Panc1 (cell line): ENCODE results near the gene PRKCA. TPM values are rescaled to one million over a fixed set of nuclear protein-coding genes. Genes with fewer than 3 reads are reported as not detected.
"Not testable (repeated sequence)": the region's sequence is repeated elsewhere in the genome, so short reads cannot be mapped to it uniquely, and the experiment has no call there.

Experiments used
- ATAC-seq: fragments of 200-7000 bp; cut with Tn5 transposase; 2 replicates; pipeline ENCODE4 v1.9.1; 2020; ENCODE audit warnings: mild to moderate bottlenecking, moderate library complexity
- BruUV-seq: library from RNA; stranded (reverse); fragments of 400-500 nt; replicated peaks from 2 replicates; lab custom pipeline; 2021; lab: Mats Ljungman, UMichigan
- CTCF ChIA-PET: fragments of 300-600 bp; sonication (Branson Sonifier 250); formaldehyde crosslinking; loops from one replicate; lab custom pipeline; 2022; ENCODE audit warnings: antibody characterized with exemption; lab: Charles Lee
- POLR2A ChIA-PET: fragments of 300-600 bp; sonication (Branson Sonifier 250); formaldehyde crosslinking; loops from one replicate; lab custom pipeline; 2022; ENCODE audit warnings: antibody characterized with exemption; lab: Charles Lee
- DNase-seq: peaks from one replicate; pipeline ENCODE4 v3.0.0-alpha.2; 2010; ENCODE audit warnings: low read depth, low spot score
- H3K27ac ChIP-seq: 2 replicates; pipeline ENCODE4 v1.5.1; 2011; ENCODE audit warnings: mild to moderate bottlenecking, low read length, inconsistent platforms
- H3K27me3 ChIP-seq: fragments of 200-500 bp; sonication (Bioruptor generic); 2 replicates; pipeline ENCODE4 v1.6.0; 2014; ENCODE audit warnings: low read length, inconsistent platforms; ENCODE audit not compliant: control insufficient read depth, insufficient read depth
- H3K36me3 ChIP-seq: fragments of 200-500 bp; sonication (Bioruptor generic); 2 replicates; pipeline ENCODE4 v1.5.1; 2014; ENCODE audit warnings: inconsistent platforms, mild to moderate bottlenecking, low read length, moderate library complexity; ENCODE audit not compliant: control insufficient read depth, insufficient read depth
- H3K4me1 ChIP-seq: 2 replicates; pipeline ENCODE4 v1.5.1; 2011; ENCODE audit warnings: inconsistent platforms, mild to moderate bottlenecking, low read length, moderate library complexity; ENCODE audit not compliant: control insufficient read depth, insufficient read depth
- H3K4me3 ChIP-seq, 2 experiments: 2 replicates each; pipeline ENCODE4 v1.5.1; 2011 to 2012; ENCODE audit warnings: low read depth in 2 of 2, low read length in 2 of 2, mild to moderate bottlenecking in 2 of 2, inconsistent platforms in 1 of 2, moderate library complexity in 1 of 2
- H3K9me3 ChIP-seq: fragments of 200-500 bp; sonication (Bioruptor generic); 2 replicates; pipeline ENCODE4 v1.5.1; 2014; ENCODE audit warnings: low read depth, mild to moderate bottlenecking, inconsistent platforms, low read length, moderate library complexity; ENCODE audit not compliant: control insufficient read depth, insufficient read depth
- POLR2AphosphoS5 ChIP-seq: IDR thresholded peaks from 2 replicates; pipeline ENCODE4 v1.6.1; 2012; ENCODE audit warnings: mild to moderate bottlenecking, low read depth, low read length, moderate library complexity
- SIN3A ChIP-seq: IDR thresholded peaks from 2 replicates; pipeline ENCODE4 v1.6.1; 2012; ENCODE audit warnings: low read depth, mild to moderate bottlenecking, low read length, moderate library complexity, borderline replicate concordance; ENCODE audit not compliant: insufficient read depth
- TCF7L2 ChIP-seq: IDR thresholded peaks from 2 replicates; pipeline ENCODE4 v1.6.1; 2011; ENCODE audit warnings: mild to moderate bottlenecking, low read depth, low read length, inconsistent platforms
- in situ Hi-C: cut with HindIII; loops from 2 replicates; pipeline ENCODE4 v1.10.0; 2016; ENCODE audit warnings: low sequenced_read_pairs, low pct_unique_long_range_greater_than_20kb
- intact Hi-C: fragments of 100-400 bp; cut with micrococcal nuclease; formaldehyde crosslinking; loops from one replicate; pipeline ENCODE4 v1.10.0; 2022; ENCODE audit not compliant: unreplicated experiment
- total RNA-seq: library from RNA; stranded (reverse); gene quantifications from one replicate; pipeline ENCODE4 v1.2.1, GENCODE V29; 2021; ENCODE audit not compliant: unreplicated experiment
- TF ChIP-seq, protein P1 (sequence below), 2 experiments: IDR thresholded peaks; 2 replicates each; pipeline ENCODE4 v1.6.1; 2011 to 2012; ENCODE audit warnings: low read depth in 2 of 2, control low read depth in 1 of 2, low read length in 1 of 2, mild to moderate bottlenecking in 1 of 2, moderate library complexity in 1 of 2; ENCODE audit not compliant: insufficient read depth in 1 of 2
- TF ChIP-seq, protein P2 (sequence below): fragments of 450-650 bp; IDR thresholded peaks from 2 replicates; pipeline ENCODE4 v1.5.1; 2017; ENCODE audit warnings: mild to moderate bottlenecking

Gene PRKCA
- total RNA-seq, 1 experiment from 2014 or later, result 53.0 TPM

DNA sequence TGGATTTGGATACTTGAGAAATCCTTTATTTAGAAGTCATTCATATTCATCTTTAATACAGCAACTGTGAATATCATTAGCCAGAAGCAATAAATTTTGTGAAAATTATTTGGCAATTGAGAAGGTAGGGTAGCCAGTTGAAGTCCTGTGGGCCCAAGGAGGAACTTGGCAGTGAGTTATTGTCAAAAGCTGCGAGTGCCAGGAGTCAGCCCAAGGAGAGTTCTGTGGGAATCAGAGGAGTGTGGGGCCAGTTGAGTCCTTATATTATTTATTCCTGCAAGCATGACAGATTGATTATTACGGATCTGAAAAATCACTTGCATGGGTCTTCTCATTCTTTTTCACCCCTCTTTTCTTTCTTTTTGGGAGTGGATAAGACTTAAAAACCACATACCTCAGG lies 38.3 kb downstream of the PRKCA start:
- DNase-seq (no peak), ATAC-seq (no peak)
- CTCF ChIA-PET, result no interaction called here
- TF ChIP-seq POLR2AphosphoS5 (no peak), TCF7L2 (no peak), SIN3A (no peak)
- TF ChIP-seq, protein P1, sequence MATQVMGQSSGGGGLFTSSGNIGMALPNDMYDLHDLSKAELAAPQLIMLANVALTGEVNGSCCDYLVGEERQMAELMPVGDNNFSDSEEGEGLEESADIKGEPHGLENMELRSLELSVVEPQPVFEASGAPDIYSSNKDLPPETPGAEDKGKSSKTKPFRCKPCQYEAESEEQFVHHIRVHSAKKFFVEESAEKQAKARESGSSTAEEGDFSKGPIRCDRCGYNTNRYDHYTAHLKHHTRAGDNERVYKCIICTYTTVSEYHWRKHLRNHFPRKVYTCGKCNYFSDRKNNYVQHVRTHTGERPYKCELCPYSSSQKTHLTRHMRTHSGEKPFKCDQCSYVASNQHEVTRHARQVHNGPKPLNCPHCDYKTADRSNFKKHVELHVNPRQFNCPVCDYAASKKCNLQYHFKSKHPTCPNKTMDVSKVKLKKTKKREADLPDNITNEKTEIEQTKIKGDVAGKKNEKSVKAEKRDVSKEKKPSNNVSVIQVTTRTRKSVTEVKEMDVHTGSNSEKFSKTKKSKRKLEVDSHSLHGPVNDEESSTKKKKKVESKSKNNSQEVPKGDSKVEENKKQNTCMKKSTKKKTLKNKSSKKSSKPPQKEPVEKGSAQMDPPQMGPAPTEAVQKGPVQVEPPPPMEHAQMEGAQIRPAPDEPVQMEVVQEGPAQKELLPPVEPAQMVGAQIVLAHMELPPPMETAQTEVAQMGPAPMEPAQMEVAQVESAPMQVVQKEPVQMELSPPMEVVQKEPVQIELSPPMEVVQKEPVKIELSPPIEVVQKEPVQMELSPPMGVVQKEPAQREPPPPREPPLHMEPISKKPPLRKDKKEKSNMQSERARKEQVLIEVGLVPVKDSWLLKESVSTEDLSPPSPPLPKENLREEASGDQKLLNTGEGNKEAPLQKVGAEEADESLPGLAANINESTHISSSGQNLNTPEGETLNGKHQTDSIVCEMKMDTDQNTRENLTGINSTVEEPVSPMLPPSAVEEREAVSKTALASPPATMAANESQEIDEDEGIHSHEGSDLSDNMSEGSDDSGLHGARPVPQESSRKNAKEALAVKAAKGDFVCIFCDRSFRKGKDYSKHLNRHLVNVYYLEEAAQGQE (IDR thresholded peaks at IDR 0.05; ENCODE audit: insufficient read depth in 1 of 2, low read depth in 2 of 2, low read length in 1 of 2), result no peak
- TF ChIP-seq, protein P2, sequence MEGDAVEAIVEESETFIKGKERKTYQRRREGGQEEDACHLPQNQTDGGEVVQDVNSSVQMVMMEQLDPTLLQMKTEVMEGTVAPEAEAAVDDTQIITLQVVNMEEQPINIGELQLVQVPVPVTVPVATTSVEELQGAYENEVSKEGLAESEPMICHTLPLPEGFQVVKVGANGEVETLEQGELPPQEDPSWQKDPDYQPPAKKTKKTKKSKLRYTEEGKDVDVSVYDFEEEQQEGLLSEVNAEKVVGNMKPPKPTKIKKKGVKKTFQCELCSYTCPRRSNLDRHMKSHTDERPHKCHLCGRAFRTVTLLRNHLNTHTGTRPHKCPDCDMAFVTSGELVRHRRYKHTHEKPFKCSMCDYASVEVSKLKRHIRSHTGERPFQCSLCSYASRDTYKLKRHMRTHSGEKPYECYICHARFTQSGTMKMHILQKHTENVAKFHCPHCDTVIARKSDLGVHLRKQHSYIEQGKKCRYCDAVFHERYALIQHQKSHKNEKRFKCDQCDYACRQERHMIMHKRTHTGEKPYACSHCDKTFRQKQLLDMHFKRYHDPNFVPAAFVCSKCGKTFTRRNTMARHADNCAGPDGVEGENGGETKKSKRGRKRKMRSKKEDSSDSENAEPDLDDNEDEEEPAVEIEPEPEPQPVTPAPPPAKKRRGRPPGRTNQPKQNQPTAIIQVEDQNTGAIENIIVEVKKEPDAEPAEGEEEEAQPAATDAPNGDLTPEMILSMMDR, result no peak
- no TSS peak for BruUV-seq
- in situ Hi-C loops, result no loop called here
- intact Hi-C loops, result no loop called here
- no peaks in the 10 kb centered on the region for H3K36me3 ChIP-seq
- H3K9me3 ChIP-seq, result no peaks in the 10 kb centered on the region
- H3K4me1 ChIP-seq, result peaks cover 47% of the 10 kb centered on the region
- POLR2A ChIA-PET, result interaction anchor here (0.6 kb wide), 1 partner anchor 66 kb away, joined by 4 read pairs; no protein-coding TSS in a partner anchor
- H3K4me3 ChIP-seq, result no peak overlapping the region
- H3K27ac ChIP-seq, result peak overlapping the region; percentile 3; the same call in 1 of the 2 replicates
- no peaks in the 10 kb centered on the region for H3K27me3 ChIP-seq

DNA sequence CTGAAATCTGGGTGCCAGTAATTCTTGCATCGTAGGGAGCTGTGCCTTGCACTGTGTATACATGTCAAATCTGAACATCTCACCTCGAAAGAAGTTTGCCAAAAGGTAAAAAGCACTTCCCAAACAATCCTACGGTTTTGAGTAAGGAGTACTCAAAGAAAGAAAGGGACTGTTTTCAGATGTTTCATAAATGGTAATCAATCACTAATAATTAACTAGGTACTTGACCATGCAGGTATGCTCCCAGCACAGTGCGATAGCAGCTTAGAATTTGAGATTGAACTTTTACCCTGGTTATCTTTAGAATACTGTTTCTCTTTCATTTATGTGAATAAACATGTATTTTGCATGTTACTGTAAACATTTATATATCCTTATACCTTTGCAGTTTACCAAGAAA lies 39.0 kb downstream of the PRKCA start:
- H3K9me3 ChIP-seq, result no peaks in the 10 kb centered on the region
- no peak overlapping the region for H3K4me3 ChIP-seq
- H3K27ac ChIP-seq, result no peak overlapping the region
- TF ChIP-seq, protein P2, result no peak
- TF ChIP-seq SIN3A (no peak), POLR2AphosphoS5 (no peak), TCF7L2 (no peak)
- TF ChIP-seq, protein P1 (IDR thresholded peaks at IDR 0.05; ENCODE audit: insufficient read depth in 1 of 2, low read depth in 2 of 2, low read length in 1 of 2), result no peak
- in situ Hi-C loops (no loop called here), intact Hi-C loops (no loop called here)
- H3K27me3 ChIP-seq, result no peaks in the 10 kb centered on the region
- DNase-seq, result no peak
- BruUV-seq, result no TSS peak
- H3K4me1 ChIP-seq, result peaks cover 52% of the 10 kb centered on the region
- ChIA-PET CTCF (no interaction called here), POLR2A (interaction anchor here (0.6 kb wide), 1 partner anchor 10 kb away, joined by 3 read pairs; no protein-coding TSS in a partner anchor)
- H3K36me3 ChIP-seq, result no peaks in the 10 kb centered on the region
- no peak for ATAC-seq

DNA sequence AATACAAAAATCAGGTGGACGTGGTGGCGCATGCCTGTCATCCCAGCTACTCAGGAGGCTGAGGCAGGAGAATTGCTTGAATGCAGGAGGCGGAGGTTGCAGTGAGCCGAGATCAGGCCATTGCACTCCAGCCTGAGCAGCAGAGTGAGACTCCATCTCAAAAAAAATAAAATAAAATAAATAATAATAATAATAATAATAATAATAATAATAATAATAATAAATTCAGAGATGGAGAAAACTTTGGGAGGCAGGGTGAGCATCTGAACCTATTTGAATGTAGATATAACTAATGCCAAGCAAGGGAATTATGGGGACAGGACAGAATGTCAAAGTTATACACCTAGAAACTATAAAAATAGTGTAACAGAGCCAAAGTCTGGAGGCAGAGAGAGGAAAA lies 39.9 kb downstream of the PRKCA start:
- H3K9me3 ChIP-seq, H3K27ac ChIP-seq, BruUV-seq, H3K27me3 ChIP-seq, intact Hi-C loops, in situ Hi-C loops, H3K4me3 ChIP-seq, DNase-seq, CTCF ChIA-PET, ATAC-seq, H3K36me3 ChIP-seq, POLR2A ChIA-PET: not testable (repeated sequence)
- peaks cover 59% of the 10 kb centered on the region for H3K4me1 ChIP-seq
